Hair follicular keratinocyte (primary cell): ENCODE results near the gene MTMR4. TPM values are rescaled to one million over a fixed set of nuclear protein-coding genes. Genes with fewer than 3 reads are reported as not detected.

Experiments
- total RNA-seq: library from RNA; depleted of rRNA; stranded (reverse); fragments of >200 nt; gene quantifications from 2 replicates; pipeline ENCODE4 v1.2.3, GENCODE V29; 2015

Gene MTMR4
- 44.8 and 47.6 TPM in 2 replicates for total RNA-seq

DNA sequence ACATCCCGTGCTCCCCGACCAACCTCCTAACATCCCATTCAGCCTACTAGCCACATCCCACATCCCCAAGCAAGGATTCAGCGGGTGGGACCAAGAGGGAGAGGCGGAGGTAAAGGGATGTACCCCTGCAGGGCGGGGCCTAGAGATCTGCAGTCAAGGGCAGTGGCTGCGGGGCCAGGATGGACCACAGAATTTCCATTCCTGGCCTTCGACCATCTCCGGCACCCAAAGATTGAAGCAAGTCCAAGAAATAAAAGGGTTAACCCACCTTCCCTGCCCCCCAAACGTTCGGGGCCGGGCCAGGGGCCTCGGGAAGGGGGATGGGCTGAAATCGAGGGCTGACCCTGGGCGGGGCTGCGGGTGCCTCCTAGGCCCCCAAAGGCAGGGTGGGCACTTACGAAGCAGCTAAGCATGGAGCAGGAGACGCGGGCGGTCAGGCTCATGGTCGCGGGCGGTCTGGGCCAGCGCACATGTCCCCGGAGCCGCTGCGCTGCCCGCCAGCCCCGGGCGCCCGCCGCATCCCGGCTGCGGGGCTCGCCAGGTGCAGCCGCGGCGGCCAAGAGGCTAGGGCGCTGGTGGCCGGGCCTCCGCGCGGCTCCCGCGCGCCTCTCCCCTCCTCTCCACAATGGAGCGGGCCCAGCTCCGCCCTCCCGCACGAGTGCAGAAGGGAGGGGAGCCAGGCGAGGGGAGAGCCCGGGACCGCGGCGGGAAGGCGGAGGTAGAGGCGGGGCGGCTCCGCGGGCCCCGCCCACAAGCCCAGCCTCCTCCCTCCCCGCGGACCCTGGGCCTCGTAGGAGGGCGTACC, at the start of gene MTMR4:
Gene MTMR4 (minus strand): TSS at position 674 of the 805 bp plus-strand sequence. CDS start 231 bp downstream, at position 443.

DNA sequence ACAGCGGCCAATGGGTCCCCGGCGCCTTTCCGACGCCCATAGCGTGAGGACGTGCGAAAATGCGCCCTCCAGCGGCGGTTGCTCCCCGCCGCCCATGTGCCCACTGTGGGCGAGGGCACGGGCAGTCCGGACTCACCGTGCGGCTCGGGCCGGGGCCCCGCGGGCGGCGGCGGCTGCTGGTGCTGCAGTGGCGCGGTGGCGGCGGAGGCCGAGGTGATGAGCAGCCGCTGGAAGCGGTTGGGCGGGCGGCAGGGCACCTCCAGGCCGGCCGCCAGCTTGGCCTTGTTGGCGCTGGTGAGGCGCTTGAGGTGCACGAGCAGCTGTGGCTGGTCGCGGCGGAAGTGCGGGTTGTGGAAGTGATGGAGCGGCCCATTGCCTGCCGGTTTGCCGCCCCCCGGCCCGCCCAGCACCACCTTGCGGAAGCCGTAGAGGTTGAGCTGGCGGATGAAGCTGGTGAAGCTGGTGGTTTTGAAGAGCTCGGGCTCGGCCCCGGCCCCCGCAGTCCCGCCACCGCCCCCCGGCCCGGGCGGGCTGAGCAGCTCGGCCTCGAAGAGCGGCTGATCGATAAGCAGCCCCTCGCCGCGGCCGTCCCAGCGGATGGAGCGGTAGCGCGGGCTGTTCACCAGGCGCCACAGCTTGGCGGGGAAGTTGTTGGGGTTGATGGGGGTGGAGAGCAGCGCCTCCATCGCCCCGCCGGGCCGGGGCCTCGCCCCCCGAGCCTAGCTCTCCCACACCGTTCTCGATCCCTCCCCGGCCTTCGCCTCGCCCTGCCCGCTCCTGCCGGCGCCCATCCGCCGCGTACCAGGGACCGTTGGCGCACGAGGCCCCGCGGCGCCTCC, 26.6 kb downstream of the MTMR4 start, which contains the start of gene HSF5:
Gene HSF5 (minus strand): TSS at position 820 of the 839 bp plus-strand sequence. CDS start 134 bp downstream, at position 686.

Other genes with a start within 250 kb of the MTMR4 start
- gene MPO, start 233.7 kb downstream of the MTMR4 start, total RNA-seq = not detected in 2 replicates
- 0.47 TPM in 1 of 2 replicates, not detected in the other for gene TSPOAP1, start 185.8 kb downstream of the MTMR4 start, total RNA-seq
- 27.1 and 42.4 TPM in 2 replicates for gene SUPT4H1, start 162.4 kb downstream of the MTMR4 start, total RNA-seq
- gene RNF43, start 97.1 kb downstream of the MTMR4 start, total RNA-seq = 10.1 and 11.5 TPM in 2 replicates
- gene HSF5, start 26.2 kb downstream of the MTMR4 start, total RNA-seq = not detected in 2 replicates
- not detected in 2 replicates for gene TEX14, start 177.4 kb upstream of the MTMR4 start, total RNA-seq
- 25.1 and 55.5 TPM in 2 replicates for gene RAD51C, start 178.0 kb upstream of the MTMR4 start, total RNA-seq
- gene PPM1E, start 241.2 kb upstream of the MTMR4 start, total RNA-seq = under 0.01 and 0.04 TPM in 2 replicates